Spleen (tissue), 7 donors: Measurements from ENCODE around the gene JADE3.

Experiments used
- POLR2AphosphoS5 ChIP-seq, 3 donors: sonication (generic); formaldehyde crosslinking; IDR thresholded peaks; one replicate each; pipeline ENCODE4 v1.5.1; 2017; ENCODE audit warnings: antibody characterized with exemption in 3 of 3
- TF ChIP-seq, protein P1 (sequence below), 11 experiments: fragments of 200-600 bp in 7 of 11; fragments of 450-650 bp in 4 of 11; sonication (generic) in 4 of 11; IDR thresholded peaks in 8 of 11; conservative IDR thresholded peaks in 3 of 11; 1 replicate in 7 of 11; 2 replicates in 4 of 11; pipeline versions ENCODE4 v1.4.0 to v1.8.0; 2016 to 2021; ENCODE audit warnings: antibody characterized with exemption in 11 of 11, inconsistent platforms in 4 of 11, mild to moderate bottlenecking in 1 of 11
- donor health status: DM: no; HTN: no; CAD: no; lungs with moderate emphysema.
- donor health status: DM: no; HTN: no; CAD: no.
- donor health status: DM: no; HTN: no; CAD: no.

DNA sequence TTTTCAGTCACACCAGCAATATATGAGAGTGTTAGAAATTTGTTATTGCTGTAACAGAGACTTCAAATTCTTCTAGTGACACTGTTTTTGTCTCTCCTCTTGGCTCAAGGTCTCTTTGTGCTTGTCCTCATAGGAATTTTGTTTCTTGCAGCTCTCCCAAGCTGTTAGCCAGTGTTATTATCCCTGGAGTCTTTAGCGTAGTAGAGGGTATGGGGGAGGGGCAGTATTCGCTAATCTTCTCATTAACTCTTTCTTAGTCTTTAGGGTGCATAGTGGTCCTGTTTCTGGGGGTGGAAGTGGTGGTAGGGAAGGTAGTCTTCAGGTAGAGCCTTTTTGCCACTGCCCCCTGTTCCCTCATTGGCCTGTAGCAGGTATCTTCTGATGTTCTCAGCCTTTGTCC lies 79.4 kb downstream of the JADE3 start:
- TF ChIP-seq, protein P1, sequence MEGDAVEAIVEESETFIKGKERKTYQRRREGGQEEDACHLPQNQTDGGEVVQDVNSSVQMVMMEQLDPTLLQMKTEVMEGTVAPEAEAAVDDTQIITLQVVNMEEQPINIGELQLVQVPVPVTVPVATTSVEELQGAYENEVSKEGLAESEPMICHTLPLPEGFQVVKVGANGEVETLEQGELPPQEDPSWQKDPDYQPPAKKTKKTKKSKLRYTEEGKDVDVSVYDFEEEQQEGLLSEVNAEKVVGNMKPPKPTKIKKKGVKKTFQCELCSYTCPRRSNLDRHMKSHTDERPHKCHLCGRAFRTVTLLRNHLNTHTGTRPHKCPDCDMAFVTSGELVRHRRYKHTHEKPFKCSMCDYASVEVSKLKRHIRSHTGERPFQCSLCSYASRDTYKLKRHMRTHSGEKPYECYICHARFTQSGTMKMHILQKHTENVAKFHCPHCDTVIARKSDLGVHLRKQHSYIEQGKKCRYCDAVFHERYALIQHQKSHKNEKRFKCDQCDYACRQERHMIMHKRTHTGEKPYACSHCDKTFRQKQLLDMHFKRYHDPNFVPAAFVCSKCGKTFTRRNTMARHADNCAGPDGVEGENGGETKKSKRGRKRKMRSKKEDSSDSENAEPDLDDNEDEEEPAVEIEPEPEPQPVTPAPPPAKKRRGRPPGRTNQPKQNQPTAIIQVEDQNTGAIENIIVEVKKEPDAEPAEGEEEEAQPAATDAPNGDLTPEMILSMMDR (IDR thresholded peaks at IDR 0.05 in 8 of 11, conservative IDR thresholded peaks at IDR 0.05 in 3 of 11), result no peak
- TF ChIP-seq POLR2AphosphoS5 (IDR thresholded peaks at IDR 0.05), result no peak
